Endodermal cell (in vitro differentiated cells): ENCODE data around the gene GNAO1. TPM values are rescaled to one million over a fixed set of nuclear protein-coding genes. Genes with fewer than 3 reads are reported as not detected.

Experiments
- DNase-seq: peaks from one replicate; pipeline ENCODE4 v3.0.0-alpha.2; 2017
- H3K27ac ChIP-seq: 2 replicates; pipeline ENCODE4 v1.5.1; 2013; ENCODE audit warnings: mild to moderate bottlenecking, low read depth, low read length, moderate library complexity
- H3K27me3 ChIP-seq: 2 replicates; pipeline ENCODE4 v1.6.1; 2013; ENCODE audit warnings: mild to moderate bottlenecking, low read length, moderate library complexity; ENCODE audit not compliant: insufficient read depth, control insufficient read depth, poor library complexity, severe bottlenecking
- H3K36me3 ChIP-seq: 2 replicates; pipeline ENCODE4 v1.7.0; 2013; ENCODE audit warnings: mild to moderate bottlenecking, low read length, moderate library complexity; ENCODE audit not compliant: control insufficient read depth, insufficient read depth
- H3K4me1 ChIP-seq: one replicate; pipeline ENCODE4 v1.7.0; 2013; ENCODE audit warnings: low read length; ENCODE audit not compliant: control insufficient read depth, insufficient read depth
- H3K4me3 ChIP-seq: 2 replicates; pipeline ENCODE4 v1.5.1; 2013; ENCODE audit warnings: mild to moderate bottlenecking, low read length, moderate library complexity
- H3K9ac ChIP-seq: 2 replicates; pipeline ENCODE4 v1.6.1; 2013; ENCODE audit warnings: mild to moderate bottlenecking, low read length, moderate library complexity; ENCODE audit not compliant: poor library complexity, severe bottlenecking; ENCODE audit errors: extremely low read depth
- H3K9me3 ChIP-seq: 2 replicates; pipeline ENCODE4 v1.6.1; 2013; ENCODE audit warnings: mild to moderate bottlenecking, low read length, moderate library complexity; ENCODE audit not compliant: control insufficient read depth
- H3K27ac Mint-ChIP-seq: 2 replicates; pipeline ENCODE4 v1.8.0; 2020; ENCODE audit warnings: mixed read lengths
- H3K27me3 Mint-ChIP-seq: 2 replicates; pipeline ENCODE4 v1.8.0; 2021; ENCODE audit warnings: mild to moderate bottlenecking, mixed read lengths; ENCODE audit not compliant: insufficient read depth
- H3K36me3 Mint-ChIP-seq: 2 replicates; pipeline ENCODE4 v1.8.0; 2020; ENCODE audit warnings: low read depth, mixed read lengths
- H3K4me1 Mint-ChIP-seq: 2 replicates; pipeline ENCODE4 v1.8.0; 2020; ENCODE audit warnings: mixed read lengths
- H3K4me3 Mint-ChIP-seq: 2 replicates; pipeline ENCODE4 v1.8.0; 2020; ENCODE audit warnings: mild to moderate bottlenecking, moderate library complexity, mixed read lengths
- H3K9me3 Mint-ChIP-seq: 2 replicates; pipeline ENCODE4 v1.8.0; 2020; ENCODE audit warnings: mild to moderate bottlenecking, mixed read lengths
- WGBS, 2 experiments: methylation state at CpG; one replicate each; pipeline versions ENCODE4 v1.1.5 to v1.1.7; 2013; ENCODE audit warnings: missing lambda C conversion rate in 2 of 2, mixed read lengths in 1 of 2; ENCODE audit not compliant: insufficient coverage in 1 of 2, insufficient read length in 1 of 2; 5-methylcytosine and 5-hydroxymethylcytosine counted together
- total RNA-seq, 2 donors: library from RNA; stranded (reverse); fragmentation: NEBNext Ultra II Directional in 1 of 2; extraction: Animal tissue kit (Norgen Biotek cat#: 25700) in 1 of 2; gene quantifications; 2 replicates in 1 of 2; 3 replicates in 1 of 2; pipeline ENCODE4 v1.2.1, GENCODE V29; 2021
- TF ChIP-seq, protein P1 (sequence below): fragments of 200-600 bp; sonication (generic); conservative IDR thresholded peaks from 2 replicates; pipeline ENCODE4 v1.5.0; 2021; ENCODE audit warnings: antibody characterized with exemption, mild to moderate bottlenecking

Gene GNAO1
- total RNA-seq, 2 donors from 2014 or later: 2.7 to 7.1 TPM

- Mint-ChIP-seq H3K4me3 (no peak overlapping the region), H3K9me3 (no peaks in the 10 kb centered on the region), H3K27me3 (no peaks in the 10 kb centered on the region), H3K36me3 (no peaks in the 10 kb centered on the region), H3K27ac (no peak overlapping the region), H3K4me1 (peaks cover 11% of the 10 kb centered on the region)
- no peak for DNase-seq
- Histone ChIP-seq H3K27me3 (no peaks in the 10 kb centered on the region), H3K9ac (no peak overlapping the region), H3K4me3 (no peak overlapping the region), H3K4me1 (peaks cover 5% of the 10 kb centered on the region), H3K36me3 (no peaks in the 10 kb centered on the region), H3K9me3 (no peaks in the 10 kb centered on the region), H3K27ac (no peak overlapping the region)
- WGBS, 2 experiments: 93 to 95% methylated on average over 11 to 17 of the region's 17 CpGs
- TF ChIP-seq, protein P1, sequence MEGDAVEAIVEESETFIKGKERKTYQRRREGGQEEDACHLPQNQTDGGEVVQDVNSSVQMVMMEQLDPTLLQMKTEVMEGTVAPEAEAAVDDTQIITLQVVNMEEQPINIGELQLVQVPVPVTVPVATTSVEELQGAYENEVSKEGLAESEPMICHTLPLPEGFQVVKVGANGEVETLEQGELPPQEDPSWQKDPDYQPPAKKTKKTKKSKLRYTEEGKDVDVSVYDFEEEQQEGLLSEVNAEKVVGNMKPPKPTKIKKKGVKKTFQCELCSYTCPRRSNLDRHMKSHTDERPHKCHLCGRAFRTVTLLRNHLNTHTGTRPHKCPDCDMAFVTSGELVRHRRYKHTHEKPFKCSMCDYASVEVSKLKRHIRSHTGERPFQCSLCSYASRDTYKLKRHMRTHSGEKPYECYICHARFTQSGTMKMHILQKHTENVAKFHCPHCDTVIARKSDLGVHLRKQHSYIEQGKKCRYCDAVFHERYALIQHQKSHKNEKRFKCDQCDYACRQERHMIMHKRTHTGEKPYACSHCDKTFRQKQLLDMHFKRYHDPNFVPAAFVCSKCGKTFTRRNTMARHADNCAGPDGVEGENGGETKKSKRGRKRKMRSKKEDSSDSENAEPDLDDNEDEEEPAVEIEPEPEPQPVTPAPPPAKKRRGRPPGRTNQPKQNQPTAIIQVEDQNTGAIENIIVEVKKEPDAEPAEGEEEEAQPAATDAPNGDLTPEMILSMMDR: no peak
Measured at GRCh38 chr16:56266641-56267607, 75.6 kb downstream of the GNAO1 start.

GRCh38 chr16:56267888-56268287 lies 76.6 kb downstream of the GNAO1 start:
- Histone ChIP-seq H3K9ac (no peak overlapping the region), H3K27ac (no peak overlapping the region), H3K9me3 (peaks cover 5% of the 10 kb centered on the region), H3K4me3 (no peak overlapping the region), H3K4me1 (peaks cover 5% of the 10 kb centered on the region), H3K36me3 (no peaks in the 10 kb centered on the region), H3K27me3 (no peaks in the 10 kb centered on the region)
- H3K4me3 Mint-ChIP-seq: no peak overlapping the region
- no peaks in the 10 kb centered on the region for H3K27me3 Mint-ChIP-seq
- no peak overlapping the region for H3K27ac Mint-ChIP-seq
- no peaks in the 10 kb centered on the region for H3K36me3 Mint-ChIP-seq
- no peaks in the 10 kb centered on the region for H3K9me3 Mint-ChIP-seq
- H3K4me1 Mint-ChIP-seq: peaks cover 11% of the 10 kb centered on the region
- DNase-seq: no peak
- WGBS, 2 experiments: 92% methylated on average over 2 of the region's 2 CpGs; no CpG with 5 or more reads in 1 of the 2 experiments
- TF ChIP-seq, protein P1: no peak

DNA sequence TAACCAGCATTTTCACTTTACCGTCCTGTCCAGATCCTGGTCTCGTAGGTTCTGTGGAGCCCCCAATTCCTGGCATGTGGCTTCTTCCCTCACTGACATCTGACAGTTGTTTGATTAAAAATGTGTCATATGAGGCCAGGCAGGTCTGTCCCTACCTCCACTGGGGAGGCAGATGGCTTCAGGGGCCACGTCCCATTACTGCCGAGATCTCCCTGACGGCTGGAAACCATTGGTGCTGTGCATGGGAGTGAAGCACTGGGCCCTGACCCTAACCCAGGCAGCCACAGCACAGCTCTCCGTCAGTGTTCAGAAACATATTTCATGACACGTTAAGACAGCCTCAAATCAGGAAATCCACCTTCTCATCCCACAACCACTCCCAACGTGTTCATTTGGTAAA lies 77.5 kb downstream of the GNAO1 start:
- Mint-ChIP-seq H3K4me3 (no peak overlapping the region), H3K36me3 (no peaks in the 10 kb centered on the region), H3K27me3 (no peaks in the 10 kb centered on the region), H3K9me3 (peaks cover 7% of the 10 kb centered on the region), H3K27ac (no peak overlapping the region), H3K4me1 (peaks cover 11% of the 10 kb centered on the region)
- WGBS, 2 experiments: 93 to 95% methylated on average over 3 to 8 of the region's 8 CpGs
- Histone ChIP-seq H3K9me3 (peaks cover 9% of the 10 kb centered on the region), H3K27ac (no peak overlapping the region), H3K4me3 (no peak overlapping the region), H3K4me1 (peaks cover 5% of the 10 kb centered on the region), H3K27me3 (no peaks in the 10 kb centered on the region), H3K36me3 (no peaks in the 10 kb centered on the region), H3K9ac (no peak overlapping the region)
- TF ChIP-seq, protein P1: no peak
- no peak for DNase-seq
